Measurements from ENCODE around the gene ANKMY1. TPM values are rescaled to one million over a fixed set of nuclear protein-coding genes. Genes with fewer than 3 reads are reported as not detected.

The ANKMY1 gene
- total and polyA plus RNA-seq, 5 donors from 2014 or later, result 3.8 to 37.2 (median 9.6) TPM

DNA sequence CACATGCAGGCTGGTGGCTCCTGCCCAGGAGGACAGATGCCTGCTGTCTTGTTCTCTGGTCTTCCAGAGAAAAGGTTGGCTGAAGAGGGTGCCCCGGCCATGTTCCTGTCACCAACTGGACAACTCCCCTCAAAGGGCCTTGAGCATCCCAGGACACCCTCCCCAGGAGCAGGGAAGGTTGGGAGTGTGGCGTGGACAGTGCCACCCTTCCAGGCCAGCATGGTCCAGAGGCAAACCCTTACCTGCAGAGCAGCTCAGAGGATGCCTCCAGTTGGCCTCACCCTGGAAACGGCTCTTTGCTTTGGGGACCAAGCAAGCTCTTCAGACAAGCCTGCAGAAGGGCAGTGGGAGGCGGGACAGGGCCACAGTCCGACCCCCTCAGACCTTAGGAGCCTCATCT, 127.2 kb downstream of the ANKMY1 start:
- peaks cover 2% of the 10 kb centered on the region for H3K27me3 ChIP-seq (ENCODE audit: control insufficient read depth, insufficient read depth, low read length)
- H3K4me1 Mint-ChIP-seq, result peaks cover 0 to 4% (median 0%) of the 10 kb centered on the region in 4 donors

DNA sequence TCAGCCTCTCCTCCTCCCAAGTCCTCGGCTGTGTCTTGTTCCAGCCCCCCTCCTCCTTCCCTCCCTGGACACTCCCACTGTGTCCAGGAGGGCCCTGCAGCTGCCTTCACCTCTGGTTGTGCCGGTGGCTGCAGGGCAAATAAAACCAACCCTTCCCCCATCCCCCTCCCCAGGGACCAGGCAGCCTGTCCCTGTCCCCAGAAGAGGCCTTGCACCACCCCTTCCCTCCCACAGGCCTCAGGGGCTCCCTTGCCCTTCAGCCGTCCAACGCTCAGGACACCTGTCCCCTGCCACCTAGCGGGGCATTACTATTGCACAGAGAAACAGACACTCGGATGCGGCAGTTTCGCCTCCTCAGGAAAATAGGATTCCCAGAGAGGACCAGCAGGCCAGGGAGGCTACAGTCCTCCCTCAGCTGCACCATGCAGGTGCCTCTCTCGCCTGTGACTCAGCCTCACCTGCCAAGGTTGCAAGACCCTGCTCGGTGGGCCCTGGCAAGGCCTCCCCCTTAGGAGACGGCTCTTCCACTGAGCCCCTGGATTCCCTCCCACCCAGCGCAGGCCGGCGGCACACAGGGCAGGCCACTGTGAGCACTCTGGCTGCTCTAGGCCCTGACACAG, 127.8 kb downstream of the ANKMY1 start:
- H3K9me3 ChIP-seq (ENCODE audit: control insufficient read depth in 2 of 2, low read length in 2 of 2), result no peaks in the 10 kb centered on the region
- H3K27me3 Mint-ChIP-seq, result peaks cover 12% of the 10 kb centered on the region
- no peaks in the 10 kb centered on the region for H3K36me3 ChIP-seq (ENCODE audit: control insufficient read depth, insufficient read depth, low read length)
- DNase-seq (no peak), ATAC-seq (ENCODE audit: low read depth in 2 of 2) (no peak)
- H3K4me1 ChIP-seq (ENCODE audit: control insufficient read depth, insufficient read depth, low read length, poor library complexity, severe bottlenecking), result peaks cover 7% of the 10 kb centered on the region
- peaks cover 0 to 4% (median 0%) of the 10 kb centered on the region in 4 donors for H3K4me1 Mint-ChIP-seq
- no peaks in the 10 kb centered on the region for H3K36me3 Mint-ChIP-seq
- H3K4me3 ChIP-seq (ENCODE audit: low read depth, low read length), result no peak overlapping the region
- H3K4me3 Mint-ChIP-seq, result no peak overlapping the region
- no peak overlapping the region for H3K27ac ChIP-seq (ENCODE audit: insufficient read depth, low read length, poor library complexity, severe bottlenecking)
- peaks cover 0 to 5% (median 0%) of the 10 kb centered on the region in 7 donors for H3K9me3 Mint-ChIP-seq
- H3K27ac Mint-ChIP-seq, result no peak overlapping the region
- H3K27me3 ChIP-seq (ENCODE audit: control insufficient read depth, insufficient read depth, low read length), result peaks cover 2% of the 10 kb centered on the region

More for the DNA sequence above, 127.2 kb downstream of the ANKMY1 start:
- no peak overlapping the region for H3K4me3 ChIP-seq (ENCODE audit: low read depth, low read length)
- H3K27ac Mint-ChIP-seq, result no peak overlapping the region
- H3K4me3 Mint-ChIP-seq, result peak overlapping the region in 1 of 4 donors; percentile 38
- no peaks in the 10 kb centered on the region for H3K36me3 Mint-ChIP-seq
- H3K4me1 ChIP-seq (ENCODE audit: control insufficient read depth, insufficient read depth, low read length, poor library complexity, severe bottlenecking), result peaks cover 8% of the 10 kb centered on the region
- no peaks in the 10 kb centered on the region for H3K9me3 ChIP-seq (ENCODE audit: control insufficient read depth in 2 of 2, low read length in 2 of 2)
- H3K9me3 Mint-ChIP-seq, result peaks cover 0 to 5% (median 0%) of the 10 kb centered on the region in 7 donors
- peaks cover 12% of the 10 kb centered on the region for H3K27me3 Mint-ChIP-seq
- no peaks in the 10 kb centered on the region for H3K36me3 ChIP-seq (ENCODE audit: control insufficient read depth, insufficient read depth, low read length)
- DNase-seq, result no peak
- H3K27ac ChIP-seq (ENCODE audit: insufficient read depth, low read length, poor library complexity, severe bottlenecking), result no peak overlapping the region
- ATAC-seq (ENCODE audit: low read depth in 2 of 2), result no peak

Other genes starting within 250 kb of the ANKMY1 start
- 0.91 TPM for gene GPC1, start 122.3 kb downstream of the ANKMY1 start, total RNA-seq
- gene GPC1, start 122.3 kb downstream of the ANKMY1 start, polyA plus RNA-seq, result under 1 TPM; 0.06 to 0.48 (median 0.26) TPM
- gene DUSP28, start 2.4 kb upstream of the ANKMY1 start, total RNA-seq, result 8.3 TPM
- 10 to 100 TPM; 14.9 to 27.2 (median 18.1) TPM for gene DUSP28, start 2.4 kb upstream of the ANKMY1 start, polyA plus RNA-seq
- gene RNPEPL1, start 10.5 kb upstream of the ANKMY1 start, total RNA-seq, result 167 TPM
- 10 to 100 TPM; 28.5 to 83.7 (median 52.5) TPM for gene RNPEPL1, start 10.5 kb upstream of the ANKMY1 start, polyA plus RNA-seq
- gene CAPN10, start 28.7 kb upstream of the ANKMY1 start, total RNA-seq, result 64.6 TPM
- 10 to 100 TPM in 1 of 4 donors, 1 to 10 TPM in 3; 6.8 to 12.2 (median 7.8) TPM for gene CAPN10, start 28.7 kb upstream of the ANKMY1 start, polyA plus RNA-seq
- gene GPR35, start 67.5 kb upstream of the ANKMY1 start, total RNA-seq, result 11.0 TPM
- gene GPR35, start 67.5 kb upstream of the ANKMY1 start, polyA plus RNA-seq, result under 1 TPM; 0.24 to 0.60 (median 0.40) TPM
- gene AQP12B, start 124.9 kb upstream of the ANKMY1 start, total RNA-seq, result not detected
- not detected for gene AQP12B, start 124.9 kb upstream of the ANKMY1 start, polyA plus RNA-seq
- not detected for gene AQP12A, start 133.9 kb upstream of the ANKMY1 start, total RNA-seq
- gene AQP12A, start 133.9 kb upstream of the ANKMY1 start, polyA plus RNA-seq, result not detected

All from CD4-positive, CD25-positive, alpha-beta regulatory T cell (primary cell).